KMS-11 (cell line): ENCODE measurements around the gene STRBP.

ENCODE experiments used
- H2AFZ ChIP-seq: fragments of 200-600 bp; sonication (generic); 2 replicates; pipeline ENCODE4 v1.6.1; 2016; ENCODE audit warnings: antibody characterized with exemption, mixed run types, low read depth
- H3K27ac ChIP-seq: fragments of 200-600 bp; sonication (generic); 2 replicates; pipeline ENCODE4 v1.6.1; 2016; ENCODE audit warnings: mild to moderate bottlenecking, mixed run types
- H3K27me3 ChIP-seq: fragments of 200-600 bp; sonication (generic); 2 replicates; pipeline ENCODE4 v1.6.1; 2017; ENCODE audit warnings: mild to moderate bottlenecking, low read depth, mixed run types, moderate library complexity; ENCODE audit not compliant: insufficient read depth
- H3K36me3 ChIP-seq: fragments of 200-600 bp; sonication (generic); 2 replicates; pipeline ENCODE4 v1.6.1; 2017; ENCODE audit warnings: mild to moderate bottlenecking, mixed run types; ENCODE audit not compliant: insufficient read depth
- H3K4me1 ChIP-seq: fragments of 200-600 bp; sonication (generic); 2 replicates; pipeline ENCODE4 v1.6.1; 2016; ENCODE audit warnings: mild to moderate bottlenecking, low read depth, mixed run types; ENCODE audit not compliant: poor library complexity, severe bottlenecking
- H3K4me2 ChIP-seq: fragments of 200-600 bp; sonication (generic); 2 replicates; pipeline ENCODE4 v1.7.0; 2016; ENCODE audit warnings: mild to moderate bottlenecking, mixed run types
- H3K4me3 ChIP-seq: fragments of 200-600 bp; sonication (generic); IDR thresholded peaks from 2 replicates; pipeline ENCODE4 v1.6.1; 2017; ENCODE audit warnings: low read depth, low read length, mixed read lengths; ENCODE audit not compliant: insufficient read depth
- H3K79me2 ChIP-seq: fragments of 200-600 bp; sonication (generic); 2 replicates; pipeline ENCODE4 v1.6.1; 2016; ENCODE audit warnings: low read depth, mixed run types; ENCODE audit not compliant: insufficient read depth
- H3K9ac ChIP-seq: fragments of 200-600 bp; sonication (generic); 2 replicates; pipeline ENCODE4 v1.6.1; 2016; ENCODE audit warnings: mild to moderate bottlenecking, mixed run types
- H4K20me1 ChIP-seq: fragments of 200-600 bp; sonication (generic); 2 replicates; pipeline ENCODE4 v1.6.1; 2016; ENCODE audit warnings: mild to moderate bottlenecking, mixed run types; ENCODE audit not compliant: insufficient read depth
- CTCF ChIP-seq: fragments of 200-600 bp; sonication (generic); conservative IDR thresholded peaks from 2 replicates; pipeline ENCODE4 v1.6.1; 2017; ENCODE audit warnings: low read depth, mild to moderate bottlenecking, antibody characterized with exemption, low read length, moderate library complexity, mixed read lengths

STRBP gene

GRCh38 chr9:123299558-123300126, 31.3 kb upstream of the STRBP start:
- H2AFZ ChIP-seq = no peak overlapping the region
- no peak overlapping the region for H3K4me3 ChIP-seq
- TF ChIP-seq CTCF = no peak
- H3K27ac ChIP-seq = no peak overlapping the region
- H3K9ac ChIP-seq = no peak overlapping the region
- no peaks in the 10 kb centered on the region for H3K36me3 ChIP-seq
- H4K20me1 ChIP-seq = no peaks in the 10 kb centered on the region
- H3K79me2 ChIP-seq = no peaks in the 10 kb centered on the region
- no peaks in the 10 kb centered on the region for H3K27me3 ChIP-seq
- H3K4me2 ChIP-seq = no peak overlapping the region
- no peaks in the 10 kb centered on the region for H3K4me1 ChIP-seq

DNA sequence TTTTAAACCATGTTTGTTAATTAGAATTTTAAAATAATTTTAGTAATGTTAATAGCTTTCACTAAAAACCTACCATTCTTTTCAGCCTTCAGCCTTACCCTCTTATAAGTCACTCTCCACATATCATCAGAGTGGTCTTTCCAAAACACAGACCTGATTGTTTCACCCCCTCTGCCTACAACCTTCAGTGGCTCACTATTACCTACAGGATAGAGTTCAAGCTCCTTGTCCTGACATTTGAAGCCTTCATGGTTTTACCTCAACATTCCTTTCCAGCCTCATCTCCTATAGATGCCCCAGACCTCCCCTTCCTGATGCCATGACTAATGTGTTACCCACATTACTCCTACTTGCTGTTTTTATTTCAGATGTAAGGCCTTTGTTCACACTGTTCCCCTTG, 27.8 kb upstream of the STRBP start:
- no peak for TF ChIP-seq CTCF
- H3K4me3 ChIP-seq = no peak overlapping the region
- no peaks in the 10 kb centered on the region for H3K27me3 ChIP-seq
- no peaks in the 10 kb centered on the region for H3K79me2 ChIP-seq
- no peaks in the 10 kb centered on the region for H3K4me1 ChIP-seq
- no peak overlapping the region for H3K9ac ChIP-seq
- no peak overlapping the region for H2AFZ ChIP-seq
- H3K36me3 ChIP-seq = no peaks in the 10 kb centered on the region; the same call in 1 of the 2 replicates
- H4K20me1 ChIP-seq = no peaks in the 10 kb centered on the region
- H3K27ac ChIP-seq = no peak overlapping the region
- no peak overlapping the region for H3K4me2 ChIP-seq

DNA sequence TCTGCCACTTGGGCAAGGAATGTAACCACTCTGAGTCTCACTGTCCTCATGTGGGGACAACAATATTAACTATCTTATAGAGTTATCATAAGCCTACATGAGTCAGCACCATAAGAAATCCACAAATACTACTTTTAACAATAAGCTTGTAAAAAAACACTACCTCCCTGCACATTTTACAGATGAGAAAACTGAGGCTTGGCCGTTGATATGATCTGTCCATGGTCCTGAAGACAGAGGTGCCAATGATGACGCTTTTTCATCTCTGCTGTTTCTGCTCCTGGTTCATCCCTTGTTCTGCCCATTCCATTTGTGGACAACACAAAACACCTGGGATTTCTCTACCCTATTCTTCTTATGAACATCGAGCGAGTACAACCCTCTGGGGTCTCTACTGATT, 23.4 kb upstream of the STRBP start:
- no peak overlapping the region for H3K4me3 ChIP-seq
- H4K20me1 ChIP-seq = no peaks in the 10 kb centered on the region
- no peaks in the 10 kb centered on the region for H3K27me3 ChIP-seq
- no peak overlapping the region for H3K27ac ChIP-seq
- H2AFZ ChIP-seq = no peak overlapping the region
- no peaks in the 10 kb centered on the region; the same call in 1 of the 2 replicates for H3K36me3 ChIP-seq
- H3K9ac ChIP-seq = no peak overlapping the region
- no peaks in the 10 kb centered on the region for H3K79me2 ChIP-seq
- TF ChIP-seq CTCF = no peak
- no peaks in the 10 kb centered on the region for H3K4me1 ChIP-seq
- no peak overlapping the region for H3K4me2 ChIP-seq

- Histone ChIP-seq H3K27ac (no peak overlapping the region), H3K4me1 (no peaks in the 10 kb centered on the region), H3K27me3 (no peaks in the 10 kb centered on the region), H4K20me1 (no peaks in the 10 kb centered on the region), H3K36me3 (no peaks in the 10 kb centered on the region; the same call in 1 of the 2 replicates), H2AFZ (no peak overlapping the region), H3K4me3 (no peak overlapping the region), H3K9ac (no peak overlapping the region), H3K79me2 (no peaks in the 10 kb centered on the region), H3K4me2 (no peak overlapping the region)
- no peak for TF ChIP-seq CTCF
Measured at GRCh38 chr9:123290764-123291163, 22.4 kb upstream of the STRBP start.
